Cortex of kidney (tissue), 1 donor: ENCODE measurements around the gene WFIKKN1.
"Not testable (repeated sequence)": the region's sequence is repeated elsewhere in the genome, so short reads cannot be mapped to it uniquely, and the experiment has no call there.

Experiments used
- DNase-seq: peaks from one replicate; lab custom pipeline; 2025; lab: John Stamatoyannopoulos, UW

Gene WFIKKN1

GRCh38 chr16:595094-595528, 35.7 kb upstream of the WFIKKN1 start:
- DNase-seq: no peak

- DNase-seq: no peak
Measured at GRCh38 chr16:595942-596735, 34.6 kb upstream of the WFIKKN1 start.

GRCh38 chr16:596736-597060, 34.1 kb upstream of the WFIKKN1 start:
- no peak for DNase-seq

GRCh38 chr16:597655-598054, 33.1 kb upstream of the WFIKKN1 start:
- not testable (repeated sequence) for DNase-seq

GRCh38 chr16:598823-599739, 31.7 kb upstream of the WFIKKN1 start:
- DNase-seq: no peak

GRCh38 chr16:600781-601180, 30.0 kb upstream of the WFIKKN1 start:
- DNase-seq: no peak

- DNase-seq: no peak
Measured at GRCh38 chr16:603933-604332, 26.9 kb upstream of the WFIKKN1 start.

GRCh38 chr16:606656-607307, 24.0 kb upstream of the WFIKKN1 start:
- no peak for DNase-seq

- DNase-seq: no peak
Measured at GRCh38 chr16:608019-608418, 22.8 kb upstream of the WFIKKN1 start.

GRCh38 chr16:609316-609715, 21.5 kb upstream of the WFIKKN1 start:
- no peak for DNase-seq

GRCh38 chr16:609984-610383, 20.8 kb upstream of the WFIKKN1 start:
- DNase-seq: no peak

GRCh38 chr16:610513-611381, 20.0 kb upstream of the WFIKKN1 start:
- no peak for DNase-seq

GRCh38 chr16:615122-615521, 15.7 kb upstream of the WFIKKN1 start:
- no peak for DNase-seq

- DNase-seq: no peak
Measured at GRCh38 chr16:616733-617586, 13.8 kb upstream of the WFIKKN1 start.

GRCh38 chr16:617855-618254, 12.9 kb upstream of the WFIKKN1 start:
- no peak for DNase-seq

- DNase-seq: no peak
Measured at GRCh38 chr16:619476-620100, 11.2 kb upstream of the WFIKKN1 start.

- DNase-seq: no peak
Measured at GRCh38 chr16:620700-621525, 9.9 kb upstream of the WFIKKN1 start.

GRCh38 chr16:621526-622105, 9.2 kb upstream of the WFIKKN1 start:
- DNase-seq: no peak

GRCh38 chr16:622920-623280, 7.9 kb upstream of the WFIKKN1 start:
- DNase-seq: no peak
